ENCODE results near the gene PRRG1.
"Not testable (repeated sequence)": the region's sequence is repeated elsewhere in the genome, so short reads cannot be mapped to it uniquely, and the experiment has no call there.

DNA sequence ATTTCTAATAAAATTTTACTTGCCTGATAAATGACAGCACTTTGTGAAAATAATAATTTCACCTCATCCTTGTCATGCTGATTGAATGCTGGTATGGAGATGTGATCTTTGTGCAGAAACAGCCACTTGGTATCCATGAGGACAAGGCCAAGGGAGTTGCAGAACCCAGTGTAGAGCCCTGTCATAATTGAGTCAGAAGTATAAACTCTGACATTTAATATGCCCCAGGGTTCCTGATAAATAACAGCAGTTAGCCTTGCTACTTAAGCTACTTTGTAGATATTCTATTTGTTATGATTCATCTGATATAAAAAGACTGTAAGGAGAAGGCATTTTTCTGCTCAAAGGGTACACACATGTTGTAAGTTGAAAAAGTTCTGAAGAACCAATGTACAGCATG lies 149.2 kb downstream of the PRRG1 start:
- TF ChIP-seq, protein P1, sequence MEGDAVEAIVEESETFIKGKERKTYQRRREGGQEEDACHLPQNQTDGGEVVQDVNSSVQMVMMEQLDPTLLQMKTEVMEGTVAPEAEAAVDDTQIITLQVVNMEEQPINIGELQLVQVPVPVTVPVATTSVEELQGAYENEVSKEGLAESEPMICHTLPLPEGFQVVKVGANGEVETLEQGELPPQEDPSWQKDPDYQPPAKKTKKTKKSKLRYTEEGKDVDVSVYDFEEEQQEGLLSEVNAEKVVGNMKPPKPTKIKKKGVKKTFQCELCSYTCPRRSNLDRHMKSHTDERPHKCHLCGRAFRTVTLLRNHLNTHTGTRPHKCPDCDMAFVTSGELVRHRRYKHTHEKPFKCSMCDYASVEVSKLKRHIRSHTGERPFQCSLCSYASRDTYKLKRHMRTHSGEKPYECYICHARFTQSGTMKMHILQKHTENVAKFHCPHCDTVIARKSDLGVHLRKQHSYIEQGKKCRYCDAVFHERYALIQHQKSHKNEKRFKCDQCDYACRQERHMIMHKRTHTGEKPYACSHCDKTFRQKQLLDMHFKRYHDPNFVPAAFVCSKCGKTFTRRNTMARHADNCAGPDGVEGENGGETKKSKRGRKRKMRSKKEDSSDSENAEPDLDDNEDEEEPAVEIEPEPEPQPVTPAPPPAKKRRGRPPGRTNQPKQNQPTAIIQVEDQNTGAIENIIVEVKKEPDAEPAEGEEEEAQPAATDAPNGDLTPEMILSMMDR (IDR thresholded peaks at IDR 0.05) = not testable (repeated sequence)
- not testable (repeated sequence) for TF ChIP-seq POLR2AphosphoS5 (IDR thresholded peaks at IDR 0.05; ENCODE audit: low read depth, low read length); SIN3A (IDR thresholded peaks at IDR 0.05; ENCODE audit: borderline replicate concordance, insufficient read depth, low read depth, low read length)
